ENCODE measurements around the gene COL25A1. TPM values are rescaled to one million over a fixed set of nuclear protein-coding genes. Genes with fewer than 3 reads are reported as not detected.
"Not testable (repeated sequence)": the region's sequence is repeated elsewhere in the genome, so short reads cannot be mapped to it uniquely, and the experiment has no call there.

The COL25A1 gene
- total and polyA plus RNA-seq, 2 experiments from 2014 or later, result 0.25 TPM; not detected in 1

- no peaks in the 10 kb centered on the region for H4K20me1 ChIP-seq (ENCODE audit: insufficient read depth)
- H3K27me3 ChIP-seq (replicated peaks; ENCODE audit: insufficient read depth), result no peaks in the 10 kb centered on the region
- H3F3A ChIP-seq (ENCODE audit: insufficient read depth), result no peaks in the 10 kb centered on the region
- no peaks in the 10 kb centered on the region for H3K79me2 ChIP-seq (ENCODE audit: insufficient read depth)
- no peak for DNase-seq
- H3K4me1 ChIP-seq (ENCODE audit: insufficient read depth), result no peaks in the 10 kb centered on the region
- no peak overlapping the region for H3K4me3 ChIP-seq
- no peak overlapping the region for H3K4me2 ChIP-seq (ENCODE audit: unreplicated experiment)
- no peaks in the 10 kb centered on the region for H3K9me2 ChIP-seq (ENCODE audit: insufficient read depth)
- H2AFZ ChIP-seq, result no peak overlapping the region
- H3K9ac ChIP-seq, result no peak overlapping the region
- H3K36me3 ChIP-seq (ENCODE audit: low read depth), result no peaks in the 10 kb centered on the region
- in situ Hi-C loops (cut with MboI), result no loop called here
- no peak for TF ChIP-seq EZH2phosphoT487 (IDR thresholded peaks at IDR 0.05; ENCODE audit: insufficient read depth, low read depth)
- TF ChIP-seq EZH2 (IDR thresholded peaks at IDR 0.05; ENCODE audit: insufficient read depth, poor library complexity, severe bottlenecking), result no peak
- WGBS, 2 experiments (ENCODE audit: low coverage in 1 of 2, low lambda C conversion rate in 2 of 2, missing lambda C conversion rate in 2 of 2), result 64 to 80% methylated on average over 3 of the region's 3 CpGs
- H3K9me3 ChIP-seq (ENCODE audit: low read depth), result no peaks in the 10 kb centered on the region
- H3K27ac ChIP-seq, result no peak overlapping the region
These were observed 359.1 kb downstream of the COL25A1 start for GRCh38 chr4:108943371-108943770.

DNA sequence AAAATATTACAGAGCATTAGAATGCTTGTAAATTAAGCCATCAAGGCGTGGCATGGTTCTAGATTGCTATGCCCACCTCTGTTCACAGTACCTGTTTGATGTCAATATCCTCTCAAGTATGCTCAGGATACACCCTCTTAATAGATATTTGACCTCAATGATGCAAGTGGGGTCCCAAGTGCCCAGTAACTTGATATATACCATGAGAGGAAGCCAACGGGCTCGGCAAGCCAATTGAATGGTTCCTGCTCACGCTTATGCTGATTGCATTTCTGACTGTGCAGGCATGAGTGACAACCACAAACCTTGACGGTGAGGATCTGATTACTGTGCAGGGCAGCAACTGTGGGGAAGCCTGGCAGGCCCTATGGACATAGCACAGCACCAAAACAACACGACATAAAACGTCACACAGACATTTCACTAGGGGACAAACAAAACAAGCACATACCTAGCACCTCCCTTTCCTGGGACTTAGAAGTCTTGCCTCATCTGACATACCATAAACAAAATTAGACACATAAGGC is 360.5 kb downstream of the COL25A1 start:
- Histone ChIP-seq H3K36me3 (ENCODE audit: low read depth) (no peaks in the 10 kb centered on the region), H3K79me2 (ENCODE audit: insufficient read depth) (no peaks in the 10 kb centered on the region), H3K4me2 (ENCODE audit: unreplicated experiment) (no peak overlapping the region), H3K4me1 (ENCODE audit: insufficient read depth) (no peaks in the 10 kb centered on the region), H2AFZ (no peak overlapping the region), H4K20me1 (ENCODE audit: insufficient read depth) (no peaks in the 10 kb centered on the region), H3K4me3 (no peak overlapping the region), H3K27me3 (replicated peaks; ENCODE audit: insufficient read depth) (no peaks in the 10 kb centered on the region), H3K9me2 (ENCODE audit: insufficient read depth) (no peaks in the 10 kb centered on the region), H3K27ac (no peak overlapping the region), H3F3A (ENCODE audit: insufficient read depth) (no peaks in the 10 kb centered on the region), H3K9me3 (ENCODE audit: low read depth) (no peaks in the 10 kb centered on the region), H3K9ac (no peak overlapping the region)
- in situ Hi-C loops (cut with MboI), result no loop called here
- no peak for TF ChIP-seq EZH2phosphoT487 (IDR thresholded peaks at IDR 0.05; ENCODE audit: insufficient read depth, low read depth)
- no peak for TF ChIP-seq EZH2 (IDR thresholded peaks at IDR 0.05; ENCODE audit: insufficient read depth, poor library complexity, severe bottlenecking)
- WGBS, 2 experiments (ENCODE audit: low coverage in 1 of 2, low lambda C conversion rate in 2 of 2, missing lambda C conversion rate in 2 of 2), result 90 to 91% methylated on average over 7 of the region's 7 CpGs
- no peak for DNase-seq

GRCh38 chr4:108940634-108941033 is 361.8 kb downstream of the COL25A1 start:
- H2AFZ ChIP-seq, result no peak overlapping the region
- H3K27me3 ChIP-seq (replicated peaks; ENCODE audit: insufficient read depth), result no peaks in the 10 kb centered on the region
- no peaks in the 10 kb centered on the region for H3K36me3 ChIP-seq (ENCODE audit: low read depth)
- no peak overlapping the region for H3K4me3 ChIP-seq
- H3K4me2 ChIP-seq (ENCODE audit: unreplicated experiment), result no peak overlapping the region
- in situ Hi-C loops (cut with MboI), result no loop called here
- 95 to 97% methylated on average over 1 of the region's 1 CpG for WGBS, 2 experiments (ENCODE audit: low coverage in 1 of 2, low lambda C conversion rate in 2 of 2, missing lambda C conversion rate in 2 of 2)
- H3K9me3 ChIP-seq (ENCODE audit: low read depth), result no peaks in the 10 kb centered on the region
- H3K27ac ChIP-seq, result no peak overlapping the region
- H4K20me1 ChIP-seq (ENCODE audit: insufficient read depth), result no peaks in the 10 kb centered on the region
- H3F3A ChIP-seq (ENCODE audit: insufficient read depth), result no peaks in the 10 kb centered on the region
- no peaks in the 10 kb centered on the region for H3K9me2 ChIP-seq (ENCODE audit: insufficient read depth)
- DNase-seq, result no peak
- no peak overlapping the region for H3K9ac ChIP-seq
- no peaks in the 10 kb centered on the region for H3K79me2 ChIP-seq (ENCODE audit: insufficient read depth)
- H3K4me1 ChIP-seq (ENCODE audit: insufficient read depth), result no peaks in the 10 kb centered on the region
- TF ChIP-seq EZH2phosphoT487 (IDR thresholded peaks at IDR 0.05; ENCODE audit: insufficient read depth, low read depth), result no peak
- no peak for TF ChIP-seq EZH2 (IDR thresholded peaks at IDR 0.05; ENCODE audit: insufficient read depth, poor library complexity, severe bottlenecking)

DNA sequence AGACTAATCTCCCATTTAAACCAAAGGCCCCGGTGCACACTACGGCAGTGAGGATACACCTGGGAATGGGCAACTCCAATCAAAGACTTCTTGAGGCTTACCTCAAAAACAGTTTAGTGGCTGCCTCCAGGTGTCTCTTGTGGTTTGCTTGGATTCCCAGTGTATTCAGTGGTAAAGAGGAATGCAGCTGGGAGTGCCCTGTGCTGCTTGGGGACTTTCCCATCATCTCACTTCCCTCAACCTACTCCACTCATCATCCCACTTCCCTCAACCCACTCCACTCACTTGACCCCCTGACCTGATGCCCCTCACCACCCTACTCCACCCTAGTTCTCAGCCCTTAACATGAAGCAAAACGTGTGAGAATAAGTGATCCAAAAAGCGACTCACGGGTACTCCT is 362.3 kb downstream of the COL25A1 start:
- no peak overlapping the region for H3K27ac ChIP-seq
- H4K20me1 ChIP-seq (ENCODE audit: insufficient read depth), result no peaks in the 10 kb centered on the region
- H3F3A ChIP-seq (ENCODE audit: insufficient read depth), result no peaks in the 10 kb centered on the region
- no peak for DNase-seq
- H3K9ac ChIP-seq, result no peak overlapping the region
- no peak overlapping the region for H3K4me2 ChIP-seq (ENCODE audit: unreplicated experiment)
- no peaks in the 10 kb centered on the region for H3K4me1 ChIP-seq (ENCODE audit: insufficient read depth)
- no peaks in the 10 kb centered on the region for H3K9me3 ChIP-seq (ENCODE audit: low read depth)
- no peaks in the 10 kb centered on the region for H3K79me2 ChIP-seq (ENCODE audit: insufficient read depth)
- no peaks in the 10 kb centered on the region for H3K9me2 ChIP-seq (ENCODE audit: insufficient read depth)
- TF ChIP-seq EZH2phosphoT487 (IDR thresholded peaks at IDR 0.05; ENCODE audit: insufficient read depth, low read depth), result no peak
- no peak for TF ChIP-seq EZH2 (IDR thresholded peaks at IDR 0.05; ENCODE audit: insufficient read depth, poor library complexity, severe bottlenecking)
- H3K4me3 ChIP-seq, result no peak overlapping the region
- 82 to 84% methylated on average over 5 of the region's 5 CpGs for WGBS, 2 experiments (ENCODE audit: low coverage in 1 of 2, low lambda C conversion rate in 2 of 2, missing lambda C conversion rate in 2 of 2)
- no peaks in the 10 kb centered on the region for H3K27me3 ChIP-seq (replicated peaks; ENCODE audit: insufficient read depth)
- no peak overlapping the region for H2AFZ ChIP-seq
- no peaks in the 10 kb centered on the region for H3K36me3 ChIP-seq (ENCODE audit: low read depth)
- in situ Hi-C loops (cut with MboI), result no loop called here

DNA sequence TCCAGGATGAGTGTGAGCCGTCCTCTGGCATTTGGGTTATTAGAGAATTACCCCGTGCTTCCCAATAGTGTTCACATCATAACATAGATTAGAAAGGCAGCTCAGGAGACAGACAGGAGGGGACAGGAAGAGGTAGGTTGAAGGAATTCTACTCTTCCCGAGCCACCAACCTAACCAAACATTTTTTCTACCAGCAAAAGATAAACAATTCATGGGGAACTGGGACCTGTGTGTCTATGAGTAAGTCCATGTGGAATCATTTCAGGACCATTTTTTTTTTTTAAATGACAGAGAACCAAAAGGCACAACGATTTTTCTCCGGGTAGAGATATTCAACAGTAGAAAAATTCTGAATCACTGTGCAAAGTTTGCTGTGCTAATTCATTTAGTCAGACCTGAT is 365.4 kb downstream of the COL25A1 start:
- Histone ChIP-seq H3K9ac (no peak overlapping the region), H3K79me2 (ENCODE audit: insufficient read depth) (no peaks in the 10 kb centered on the region), H3K4me1 (ENCODE audit: insufficient read depth) (no peaks in the 10 kb centered on the region), H3K36me3 (ENCODE audit: low read depth) (no peaks in the 10 kb centered on the region), H3K4me3 (no peak overlapping the region), H3K9me3 (ENCODE audit: low read depth) (no peaks in the 10 kb centered on the region), H4K20me1 (ENCODE audit: insufficient read depth) (no peaks in the 10 kb centered on the region), H3K4me2 (ENCODE audit: unreplicated experiment) (no peak overlapping the region), H3F3A (ENCODE audit: insufficient read depth) (no peaks in the 10 kb centered on the region), H3K27me3 (replicated peaks; ENCODE audit: insufficient read depth) (no peaks in the 10 kb centered on the region), H2AFZ (no peak overlapping the region), H3K27ac (no peak overlapping the region), H3K9me2 (ENCODE audit: insufficient read depth) (no peaks in the 10 kb centered on the region)
- in situ Hi-C loops (cut with MboI), result no loop called here
- DNase-seq, result no peak
- WGBS, 2 experiments (ENCODE audit: low coverage in 1 of 2, low lambda C conversion rate in 2 of 2, missing lambda C conversion rate in 2 of 2), result 44 to 45% methylated on average over 5 of the region's 5 CpGs
- TF ChIP-seq EZH2 (IDR thresholded peaks at IDR 0.05; ENCODE audit: insufficient read depth, poor library complexity, severe bottlenecking) (no peak), EZH2phosphoT487 (IDR thresholded peaks at IDR 0.05; ENCODE audit: insufficient read depth, low read depth) (no peak)

- H3K9ac ChIP-seq; H3K4me1 ChIP-seq (ENCODE audit: insufficient read depth); H2AFZ ChIP-seq; H3K4me2 ChIP-seq (ENCODE audit: unreplicated experiment); H3K9me3 ChIP-seq (ENCODE audit: low read depth); H3K4me3 ChIP-seq; H3K9me2 ChIP-seq (ENCODE audit: insufficient read depth); DNase-seq; H3K79me2 ChIP-seq (ENCODE audit: insufficient read depth); H4K20me1 ChIP-seq (ENCODE audit: insufficient read depth); H3F3A ChIP-seq (ENCODE audit: insufficient read depth); H3K27ac ChIP-seq; H3K36me3 ChIP-seq (ENCODE audit: low read depth); in situ Hi-C loops (cut with MboI); H3K27me3 ChIP-seq (replicated peaks; ENCODE audit: insufficient read depth): not testable (repeated sequence)
- 73 to 76% methylated on average over 5 of the region's 5 CpGs for WGBS, 2 experiments (ENCODE audit: low coverage in 1 of 2, low lambda C conversion rate in 2 of 2, missing lambda C conversion rate in 2 of 2)
These were observed 368.5 kb downstream of the COL25A1 start for GRCh38 chr4:108933925-108934324.
